Measurements from ENCODE around the gene NODAL. TPM values are rescaled to one million over a fixed set of nuclear protein-coding genes. Genes with fewer than 3 reads are reported as not detected.

The NODAL gene
- total and polyA plus RNA-seq, 2 donors from 2014 or later: not detected

- no peaks in the 10 kb centered on the region for H3K36me3 ChIP-seq (ENCODE audit: control insufficient read depth in 2 of 3, insufficient read depth in 3 of 3, low read length in 3 of 3)
- no peak for TF ChIP-seq CTCF (IDR thresholded peaks at IDR 0.05; ENCODE audit: borderline replicate concordance, extremely low read depth, insufficient read depth)
- H3K9me3 ChIP-seq (ENCODE audit: control insufficient read depth in 2 of 3, insufficient read depth in 1 of 3, low read length in 3 of 3): no peaks in the 10 kb centered on the region
- DNase-seq (no peak), FAIRE-seq (no peak)
- H3K9ac ChIP-seq (ENCODE audit: low read length in 3 of 3): no peak overlapping the region
- intact Hi-C loops (cut with DNase I): no loop called here
- H3K4me3 ChIP-seq (ENCODE audit: low read length in 3 of 3): no peak overlapping the region
- peaks cover 2% of the 10 kb centered on the region for H3K27me3 ChIP-seq (ENCODE audit: control insufficient read depth, insufficient read depth, low read length)
- no peak overlapping the region for H3K27ac ChIP-seq (ENCODE audit: low read depth in 2 of 2, low read length in 2 of 2)
- peaks cover 0 to 9% (median 0%) of the 10 kb centered on the region in 3 donors for H3K4me1 ChIP-seq (ENCODE audit: control insufficient read depth in 2 of 3, insufficient read depth in 2 of 3, low read depth in 1 of 3, low read length in 3 of 3)
Observed at GRCh38 chr10:70459061-70459773, 17.7 kb upstream of the NODAL start.

GRCh38 chr10:70458329-70459060 is 17.0 kb upstream of the NODAL start:
- Histone ChIP-seq H3K36me3 (ENCODE audit: control insufficient read depth in 2 of 3, insufficient read depth in 3 of 3, low read length in 3 of 3) (no peaks in the 10 kb centered on the region), H3K4me3 (ENCODE audit: low read length in 3 of 3) (peak overlapping the region in 1 of 3 donors; percentile 8), H3K4me1 (ENCODE audit: control insufficient read depth in 2 of 3, insufficient read depth in 2 of 3, low read depth in 1 of 3, low read length in 3 of 3) (peaks cover 0 to 9% (median 0%) of the 10 kb centered on the region in 3 donors), H3K9ac (ENCODE audit: low read length in 3 of 3) (peak overlapping the region in 1 of 3 donors; percentile 12), H3K27me3 (ENCODE audit: control insufficient read depth, insufficient read depth, low read length) (peaks cover 2% of the 10 kb centered on the region), H3K27ac (ENCODE audit: low read depth in 2 of 2, low read length in 2 of 2) (no peak overlapping the region), H3K9me3 (ENCODE audit: control insufficient read depth in 2 of 3, insufficient read depth in 1 of 3, low read length in 3 of 3) (no peaks in the 10 kb centered on the region)
- FAIRE-seq (no peak), DNase-seq (peak; percentile 71 to 93 (median 78))
- TF ChIP-seq CTCF (IDR thresholded peaks at IDR 0.05; ENCODE audit: borderline replicate concordance, extremely low read depth, insufficient read depth): no peak
- intact Hi-C loops (cut with DNase I): no loop called here

GRCh38 chr10:70457759-70458305 is 16.4 kb upstream of the NODAL start:
- Histone ChIP-seq H3K36me3 (ENCODE audit: control insufficient read depth in 2 of 3, insufficient read depth in 3 of 3, low read length in 3 of 3) (no peaks in the 10 kb centered on the region), H3K4me1 (ENCODE audit: control insufficient read depth in 2 of 3, insufficient read depth in 2 of 3, low read depth in 1 of 3, low read length in 3 of 3) (peaks cover 0 to 9% (median 0%) of the 10 kb centered on the region in 3 donors), H3K27ac (ENCODE audit: low read depth in 2 of 2, low read length in 2 of 2) (no peak overlapping the region), H3K27me3 (ENCODE audit: control insufficient read depth, insufficient read depth, low read length) (peaks cover 2% of the 10 kb centered on the region), H3K9ac (ENCODE audit: low read length in 3 of 3) (peak overlapping the region in 1 of 3 donors; percentile 12), H3K9me3 (ENCODE audit: control insufficient read depth in 2 of 3, insufficient read depth in 1 of 3, low read length in 3 of 3) (no peaks in the 10 kb centered on the region), H3K4me3 (ENCODE audit: low read length in 3 of 3) (peak overlapping the region in 1 of 3 donors; percentile 8)
- FAIRE-seq (no peak), DNase-seq (no peak)
- no peak for TF ChIP-seq CTCF (IDR thresholded peaks at IDR 0.05; ENCODE audit: borderline replicate concordance, extremely low read depth, insufficient read depth)
- intact Hi-C loops (cut with DNase I): no loop called here
